Esophagus muscularis mucosa (tissue), 4 donors: ENCODE results near the gene C1QTNF1.

Source experiments
- CTCF ChIP-seq, 3 experiments: fragments of 200-600 bp in 2 of 3; fragments of 450-650 bp in 1 of 3; sonication (generic) in 2 of 3; IDR thresholded peaks; one replicate each; pipeline ENCODE4 v1.5.1; 2017 to 2019; ENCODE audit warnings: antibody characterized with exemption in 3 of 3, mild to moderate bottlenecking in 2 of 3, moderate library complexity in 1 of 3
- EP300 ChIP-seq: sonication (generic); formaldehyde crosslinking; IDR thresholded peaks from one replicate; pipeline ENCODE4 v1.6.1; 2017; ENCODE audit warnings: antibody characterized with exemption
- POLR2A ChIP-seq: fragments of 450-650 bp; IDR thresholded peaks from one replicate; pipeline ENCODE4 v1.6.1; 2017; ENCODE audit warnings: antibody characterized with exemption, moderate library complexity, mild to moderate bottlenecking, low read depth
- POLR2AphosphoS5 ChIP-seq, 2 donors: sonication (generic); formaldehyde crosslinking; IDR thresholded peaks; one replicate each; pipeline ENCODE4 v1.6.1; 2017; ENCODE audit warnings: antibody characterized with exemption in 2 of 2

GRCh38 chr17:79046197-79046915 lies 22.4 kb downstream of the C1QTNF1 start:
- TF ChIP-seq CTCF (IDR thresholded peaks at IDR 0.05) (no peak), POLR2A (no peak), POLR2AphosphoS5 (IDR thresholded peaks at IDR 0.05) (no peak), EP300 (no peak)
